SK-N-MC (cell line): Measurements from ENCODE around the gene CHRNB1.

Experiments used
- EZH2 ChIP-seq: fragments of 200-600 bp; sonication (generic); IDR thresholded peaks from one replicate; pipeline ENCODE4 v1.6.1; 2017; ENCODE audit warnings: antibody characterized with exemption
- POLR2AphosphoS5 ChIP-seq: IDR thresholded peaks from 2 replicates; pipeline ENCODE4 v1.6.1; 2012; ENCODE audit warnings: mild to moderate bottlenecking, low read depth, low read length, borderline replicate concordance

DNA sequence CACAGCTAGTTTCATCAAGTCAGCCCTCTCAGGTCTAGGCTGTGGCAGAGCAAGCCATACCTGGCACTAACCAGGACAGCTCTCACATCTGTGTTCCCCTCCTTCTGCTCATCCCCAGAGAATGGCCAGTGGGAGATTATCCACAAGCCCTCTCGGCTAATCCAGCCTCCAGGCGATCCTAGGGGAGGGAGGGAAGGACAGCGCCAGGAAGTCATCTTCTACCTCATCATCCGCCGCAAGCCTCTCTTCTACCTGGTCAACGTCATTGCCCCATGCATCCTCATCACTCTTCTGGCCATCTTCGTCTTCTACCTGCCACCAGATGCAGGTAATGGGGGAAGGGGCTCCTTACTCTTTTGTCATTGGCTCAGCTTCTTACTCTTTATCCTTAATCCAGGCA, 3.6 kb downstream of the CHRNB1 start:
- TF ChIP-seq EZH2, result no peak
- no peak for TF ChIP-seq POLR2AphosphoS5
